Cardiac fibroblast (primary cell): Measurements from ENCODE around the gene RFESD.

Source experiments
- DNase-seq, 2 donors: peaks; one replicate each; pipeline versions ENCODE4 v3.0.0 to v3.0.0-alpha.2; 2010; ENCODE audit warnings: low read depth in 2 of 2
- H3K4me3 ChIP-seq, 2 donors: replicated peaks in 1 of 2; 1 replicate in 1 of 2; 2 replicates in 1 of 2; pipeline ENCODE4 v1.5.1; 2011; ENCODE audit warnings: low read depth in 2 of 2, low read length in 2 of 2, mild to moderate bottlenecking in 2 of 2, moderate library complexity in 1 of 2
- TF ChIP-seq, protein P1 (sequence below): IDR thresholded peaks from one replicate; pipeline ENCODE4 v1.5.1; 2011; ENCODE audit warnings: low read depth, mild to moderate bottlenecking, low read length, inconsistent platforms

Gene RFESD

DNA sequence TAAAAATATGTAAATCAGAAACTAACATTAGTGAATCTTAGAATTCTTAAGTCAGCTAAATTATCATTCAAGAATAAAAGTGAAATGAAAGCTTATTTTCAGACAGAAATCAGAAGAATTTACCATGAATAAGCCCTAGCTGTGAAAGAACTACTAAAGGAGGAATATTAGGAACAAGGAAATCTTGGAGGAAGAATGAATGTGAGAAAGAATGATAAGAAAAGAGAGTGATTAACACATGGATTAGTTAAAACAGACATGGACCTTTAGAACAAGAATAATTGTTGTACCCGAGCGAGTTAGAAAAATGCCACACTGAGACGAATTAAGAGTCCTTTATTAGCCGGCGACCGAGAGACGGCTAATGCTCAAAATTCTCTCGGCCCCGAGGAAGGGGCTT is 60.5 kb downstream of the RFESD start:
- TF ChIP-seq, protein P1, sequence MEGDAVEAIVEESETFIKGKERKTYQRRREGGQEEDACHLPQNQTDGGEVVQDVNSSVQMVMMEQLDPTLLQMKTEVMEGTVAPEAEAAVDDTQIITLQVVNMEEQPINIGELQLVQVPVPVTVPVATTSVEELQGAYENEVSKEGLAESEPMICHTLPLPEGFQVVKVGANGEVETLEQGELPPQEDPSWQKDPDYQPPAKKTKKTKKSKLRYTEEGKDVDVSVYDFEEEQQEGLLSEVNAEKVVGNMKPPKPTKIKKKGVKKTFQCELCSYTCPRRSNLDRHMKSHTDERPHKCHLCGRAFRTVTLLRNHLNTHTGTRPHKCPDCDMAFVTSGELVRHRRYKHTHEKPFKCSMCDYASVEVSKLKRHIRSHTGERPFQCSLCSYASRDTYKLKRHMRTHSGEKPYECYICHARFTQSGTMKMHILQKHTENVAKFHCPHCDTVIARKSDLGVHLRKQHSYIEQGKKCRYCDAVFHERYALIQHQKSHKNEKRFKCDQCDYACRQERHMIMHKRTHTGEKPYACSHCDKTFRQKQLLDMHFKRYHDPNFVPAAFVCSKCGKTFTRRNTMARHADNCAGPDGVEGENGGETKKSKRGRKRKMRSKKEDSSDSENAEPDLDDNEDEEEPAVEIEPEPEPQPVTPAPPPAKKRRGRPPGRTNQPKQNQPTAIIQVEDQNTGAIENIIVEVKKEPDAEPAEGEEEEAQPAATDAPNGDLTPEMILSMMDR = no peak
- no peak for DNase-seq
- no peak overlapping the region for H3K4me3 ChIP-seq
